NB4 (cell line): ENCODE results near the gene TMEM192.
"Not testable (repeated sequence)": the region's sequence is repeated elsewhere in the genome, so short reads cannot be mapped to it uniquely, and the experiment has no call there.

Source experiments
- CTCF ChIP-seq: IDR thresholded peaks from one replicate; pipeline ENCODE4 v1.5.1; 2012; ENCODE audit warnings: low read depth, low read length
- MYC ChIP-seq: IDR thresholded peaks from 2 replicates; pipeline ENCODE4 v1.6.1; 2011; ENCODE audit warnings: low read depth, low read length
- POLR2A ChIP-seq: IDR thresholded peaks from 2 replicates; pipeline ENCODE4 v1.6.1; 2011; ENCODE audit warnings: mild to moderate bottlenecking; ENCODE audit not compliant: insufficient read length; ENCODE audit errors: extremely low read depth
- TF ChIP-seq, protein P1 (sequence below): IDR thresholded peaks from 2 replicates; pipeline ENCODE4 v1.6.1; 2011; ENCODE audit warnings: low read depth, low read length

DNA sequence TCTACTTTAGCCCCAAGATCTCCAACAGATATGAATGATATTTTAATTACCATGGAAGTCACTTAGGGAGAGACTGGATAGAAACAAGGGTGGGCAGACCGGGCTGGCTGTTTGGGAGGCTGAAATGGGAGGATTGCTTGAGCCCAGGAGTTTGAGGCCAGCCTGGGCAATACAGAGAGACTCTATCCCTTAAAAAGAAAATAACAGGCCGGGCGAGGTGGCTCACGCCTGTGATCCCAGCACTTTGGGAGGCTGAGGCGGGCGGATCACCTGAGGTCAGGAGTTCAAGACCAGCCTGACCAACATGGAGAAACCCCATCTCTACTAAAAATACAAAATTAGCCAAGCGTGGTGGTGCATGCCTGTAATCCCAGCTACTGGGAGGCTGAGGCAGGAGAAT, 27.9 kb downstream of the TMEM192 start:
- TF ChIP-seq CTCF, MYC, POLR2A: not testable (repeated sequence)
- TF ChIP-seq, protein P1, sequence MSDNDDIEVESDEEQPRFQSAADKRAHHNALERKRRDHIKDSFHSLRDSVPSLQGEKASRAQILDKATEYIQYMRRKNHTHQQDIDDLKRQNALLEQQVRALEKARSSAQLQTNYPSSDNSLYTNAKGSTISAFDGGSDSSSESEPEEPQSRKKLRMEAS = not testable (repeated sequence)
